Type B pancreatic cell (in vitro differentiated cells): Measurements from ENCODE around the gene PRKN. TPM values are rescaled to one million over a fixed set of nuclear protein-coding genes. Genes with fewer than 3 reads are reported as not detected.

Experiments used
- DNase-seq: peaks from one replicate; pipeline ENCODE4 v3.0.0; 2021; ENCODE audit warnings: mixed read lengths; ENCODE audit not compliant: unreplicated experiment; ENCODE audit errors: extremely low spot score
- H3K27ac Mint-ChIP-seq: 2 replicates; pipeline ENCODE4 v1.8.0; 2021; ENCODE audit warnings: mild to moderate bottlenecking, mixed read lengths
- H3K27me3 Mint-ChIP-seq: 2 replicates; pipeline ENCODE4 v1.8.0; 2021; ENCODE audit warnings: mixed read lengths
- H3K36me3 Mint-ChIP-seq: 2 replicates; pipeline ENCODE4 v1.8.0; 2021; ENCODE audit warnings: mixed read lengths
- H3K4me1 Mint-ChIP-seq: one replicate; pipeline ENCODE4 v1.8.0; 2021; ENCODE audit warnings: mixed read lengths; ENCODE audit not compliant: unreplicated experiment
- H3K4me3 Mint-ChIP-seq: 2 replicates; pipeline ENCODE4 v1.8.0; 2021; ENCODE audit warnings: mild to moderate bottlenecking, mixed read lengths
- H3K9me3 Mint-ChIP-seq: 2 replicates; pipeline ENCODE4 v1.8.0; 2021; ENCODE audit warnings: mixed read lengths
- total RNA-seq: library from RNA; stranded (reverse); gene quantifications from 2 replicates; pipeline ENCODE4 v1.2.1, GENCODE V29; 2021; ENCODE audit warnings: low replicate concordance
- TF ChIP-seq, protein P1 (sequence below): fragments of 200-600 bp; sonication (generic); conservative IDR thresholded peaks from 2 replicates; pipeline ENCODE4 v1.5.0; 2021; ENCODE audit warnings: antibody characterized with exemption, mild to moderate bottlenecking

PRKN gene
- total RNA-seq, 1 donor from 2014 or later = 6.2 TPM

DNA sequence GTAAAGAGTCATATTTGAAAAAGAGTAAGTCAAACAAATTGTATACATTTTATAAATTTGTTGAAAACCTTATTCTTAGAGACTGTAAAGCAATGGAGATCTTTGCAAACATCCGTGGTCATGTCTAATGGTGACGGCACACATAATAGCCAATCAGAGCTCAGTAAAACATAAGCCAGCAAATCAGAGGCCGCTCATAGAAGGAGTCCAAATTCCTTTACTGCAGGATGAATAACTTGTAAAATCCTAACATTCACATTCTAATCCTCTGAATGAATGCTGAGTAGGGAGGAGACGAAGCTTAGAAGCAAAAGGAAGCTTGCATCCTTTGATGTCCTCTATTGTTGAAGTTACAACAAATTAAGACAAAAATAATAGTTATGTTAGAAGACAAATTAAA is 401.7 kb downstream of the PRKN start:
- no peaks in the 10 kb centered on the region for H3K27me3 Mint-ChIP-seq
- no peaks in the 10 kb centered on the region for H3K9me3 Mint-ChIP-seq
- H3K4me3 Mint-ChIP-seq = no peak overlapping the region
- no peak for DNase-seq
- H3K36me3 Mint-ChIP-seq = no peaks in the 10 kb centered on the region
- H3K27ac Mint-ChIP-seq = no peak overlapping the region
- TF ChIP-seq, protein P1, sequence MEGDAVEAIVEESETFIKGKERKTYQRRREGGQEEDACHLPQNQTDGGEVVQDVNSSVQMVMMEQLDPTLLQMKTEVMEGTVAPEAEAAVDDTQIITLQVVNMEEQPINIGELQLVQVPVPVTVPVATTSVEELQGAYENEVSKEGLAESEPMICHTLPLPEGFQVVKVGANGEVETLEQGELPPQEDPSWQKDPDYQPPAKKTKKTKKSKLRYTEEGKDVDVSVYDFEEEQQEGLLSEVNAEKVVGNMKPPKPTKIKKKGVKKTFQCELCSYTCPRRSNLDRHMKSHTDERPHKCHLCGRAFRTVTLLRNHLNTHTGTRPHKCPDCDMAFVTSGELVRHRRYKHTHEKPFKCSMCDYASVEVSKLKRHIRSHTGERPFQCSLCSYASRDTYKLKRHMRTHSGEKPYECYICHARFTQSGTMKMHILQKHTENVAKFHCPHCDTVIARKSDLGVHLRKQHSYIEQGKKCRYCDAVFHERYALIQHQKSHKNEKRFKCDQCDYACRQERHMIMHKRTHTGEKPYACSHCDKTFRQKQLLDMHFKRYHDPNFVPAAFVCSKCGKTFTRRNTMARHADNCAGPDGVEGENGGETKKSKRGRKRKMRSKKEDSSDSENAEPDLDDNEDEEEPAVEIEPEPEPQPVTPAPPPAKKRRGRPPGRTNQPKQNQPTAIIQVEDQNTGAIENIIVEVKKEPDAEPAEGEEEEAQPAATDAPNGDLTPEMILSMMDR = no peak
- H3K4me1 Mint-ChIP-seq = no peaks in the 10 kb centered on the region

DNA sequence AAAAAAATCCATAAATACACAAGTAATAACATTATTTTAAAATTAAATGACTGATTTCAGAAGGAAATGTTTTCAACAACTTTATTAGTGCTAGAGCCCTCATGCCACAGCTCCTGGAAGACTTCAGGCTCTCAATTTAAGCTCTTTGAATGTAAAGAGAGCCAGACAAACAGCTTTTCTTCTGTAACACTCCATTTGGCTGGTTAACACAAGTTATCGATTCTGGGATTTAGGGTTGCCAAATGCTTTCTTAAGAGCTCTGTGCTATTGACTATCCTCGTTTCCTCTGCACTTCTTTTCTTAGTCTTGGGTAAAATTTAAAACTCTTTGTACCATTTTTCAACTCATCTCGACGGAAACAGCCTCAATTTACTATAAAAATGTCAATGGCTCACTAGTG is 402.5 kb downstream of the PRKN start:
- DNase-seq = no peak

DNA sequence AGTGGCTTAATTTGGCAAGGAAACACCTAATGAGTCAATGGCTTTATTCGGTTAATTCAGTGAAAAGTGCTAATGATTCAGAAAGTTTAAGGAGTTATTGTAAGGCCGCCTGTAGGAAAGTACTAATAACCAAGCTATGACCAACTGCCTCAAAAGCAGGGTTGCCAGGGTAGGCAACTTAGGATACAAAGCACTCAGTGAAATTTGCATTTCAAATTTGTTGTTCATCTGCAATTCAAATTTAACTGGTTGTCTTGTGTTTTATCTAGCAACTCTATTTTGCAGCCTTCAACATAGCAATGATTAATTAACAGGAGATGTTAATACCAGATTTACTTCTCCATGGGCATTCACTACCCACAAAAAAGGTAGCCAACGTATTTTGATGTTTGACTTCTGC is 412.3 kb downstream of the PRKN start:
- H3K27ac Mint-ChIP-seq = no peak overlapping the region
- H3K4me1 Mint-ChIP-seq = no peaks in the 10 kb centered on the region
- no peak for DNase-seq
- no peaks in the 10 kb centered on the region for H3K27me3 Mint-ChIP-seq
- H3K9me3 Mint-ChIP-seq = no peaks in the 10 kb centered on the region
- no peaks in the 10 kb centered on the region for H3K36me3 Mint-ChIP-seq
- TF ChIP-seq, protein P1 = no peak
- H3K4me3 Mint-ChIP-seq = no peak overlapping the region

More for the DNA sequence above, 402.5 kb downstream of the PRKN start:
- Mint-ChIP-seq H3K9me3 (no peaks in the 10 kb centered on the region), H3K4me3 (no peak overlapping the region), H3K4me1 (no peaks in the 10 kb centered on the region), H3K36me3 (no peaks in the 10 kb centered on the region), H3K27ac (no peak overlapping the region), H3K27me3 (no peaks in the 10 kb centered on the region)
- TF ChIP-seq, protein P1 = no peak

DNA sequence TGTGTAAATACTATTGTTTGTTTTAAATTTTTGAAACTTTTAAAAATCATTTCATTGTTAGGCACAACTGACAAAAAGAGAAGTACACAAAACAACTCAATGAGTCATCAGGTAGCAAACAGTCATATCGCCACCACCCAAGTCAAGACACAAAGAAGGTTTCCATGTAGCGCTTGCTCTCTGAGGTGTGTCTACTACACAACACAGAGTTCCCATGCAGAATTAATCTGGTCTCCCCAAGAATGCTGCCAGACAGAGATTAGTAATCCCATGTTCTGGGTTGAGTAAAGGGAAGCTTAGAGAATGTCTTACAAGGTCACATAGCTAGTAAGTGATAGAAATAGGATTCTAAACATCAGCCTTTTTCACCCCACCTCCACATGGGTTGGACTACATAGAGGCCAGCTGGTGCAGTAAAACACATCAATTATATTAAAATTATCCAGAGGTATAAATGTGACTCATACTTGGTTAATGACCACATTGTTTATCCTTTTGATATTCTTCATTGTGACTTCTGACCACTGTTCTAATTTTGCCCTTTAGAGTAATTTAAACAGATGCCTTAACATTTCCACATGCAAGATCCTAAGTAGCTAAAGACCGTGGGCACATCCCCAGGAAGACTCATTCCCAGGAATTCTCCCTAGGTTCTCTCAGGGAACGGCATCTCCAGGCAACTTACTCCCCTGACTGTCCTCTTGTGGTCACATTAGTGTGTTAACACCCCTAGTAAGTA is 413.5 kb downstream of the PRKN start:
- H3K9me3 Mint-ChIP-seq = no peaks in the 10 kb centered on the region
- no peak overlapping the region for H3K4me3 Mint-ChIP-seq
- H3K27ac Mint-ChIP-seq = no peak overlapping the region
- no peak for DNase-seq
- H3K4me1 Mint-ChIP-seq = no peaks in the 10 kb centered on the region
- H3K36me3 Mint-ChIP-seq = no peaks in the 10 kb centered on the region
- H3K27me3 Mint-ChIP-seq = no peaks in the 10 kb centered on the region
- TF ChIP-seq, protein P1 = no peak

DNA sequence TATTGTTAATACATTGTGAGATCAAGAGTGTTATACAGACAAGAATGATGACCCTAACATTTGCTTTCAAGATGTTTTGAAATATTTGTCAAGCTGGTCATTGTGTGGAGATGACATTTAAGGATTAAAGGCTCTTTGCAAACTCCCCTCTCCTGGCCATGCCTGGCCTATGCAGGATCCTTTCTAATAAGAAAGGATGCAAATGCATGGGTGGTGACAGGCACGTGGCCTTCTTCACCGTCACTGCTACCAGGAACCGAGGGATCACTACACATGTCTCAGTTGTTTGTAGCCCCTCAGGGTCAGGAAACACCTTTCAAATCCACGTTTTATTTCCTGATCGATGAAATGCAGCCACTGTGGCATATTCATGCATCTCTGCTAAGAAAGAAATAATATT is 419.7 kb downstream of the PRKN start:
- no peaks in the 10 kb centered on the region for H3K4me1 Mint-ChIP-seq

More for the DNA sequence above, 419.7 kb downstream of the PRKN start:
- H3K27me3 Mint-ChIP-seq = no peaks in the 10 kb centered on the region
- H3K36me3 Mint-ChIP-seq = no peaks in the 10 kb centered on the region
- no peaks in the 10 kb centered on the region for H3K9me3 Mint-ChIP-seq
- H3K4me3 Mint-ChIP-seq = no peak overlapping the region
- no peak overlapping the region for H3K27ac Mint-ChIP-seq
- DNase-seq = no peak
- TF ChIP-seq, protein P1 = no peak
